ENCODE results near the gene NSMF.

The NSMF gene

GRCh38 chr9:137486545-137487453, 27.7 kb upstream of the NSMF start:
- DNase-seq = no peak
- no peak for TF ChIP-seq GATA1 (IDR thresholded peaks at IDR 0.05; ENCODE audit: low read depth, low read length)
- no peak for TF ChIP-seq POLR2A (IDR thresholded peaks at IDR 0.05; ENCODE audit: low read length)

DNA sequence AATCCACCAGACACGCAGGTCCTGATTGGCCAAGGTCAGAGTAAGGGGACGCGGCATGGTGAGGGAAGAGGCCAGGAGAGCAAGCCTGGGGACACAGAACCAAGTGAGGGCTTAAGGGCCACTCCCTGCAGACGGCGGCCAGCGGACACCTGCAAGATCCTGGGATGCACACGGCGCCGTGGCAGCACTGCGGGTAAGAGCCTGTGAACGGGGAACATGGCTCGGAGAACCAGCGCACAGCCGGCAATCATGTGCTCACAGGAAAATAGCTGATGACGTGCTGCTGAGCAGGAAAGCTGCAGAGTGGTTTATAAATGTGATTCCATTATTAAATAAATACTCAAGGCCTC, 27.0 kb upstream of the NSMF start:
- no peak for TF ChIP-seq GATA1 (IDR thresholded peaks at IDR 0.05; ENCODE audit: low read depth, low read length)
- TF ChIP-seq POLR2A (IDR thresholded peaks at IDR 0.05; ENCODE audit: low read length) = no peak

GRCh38 chr9:137485343-137486140, 26.4 kb upstream of the NSMF start:
- no peak for TF ChIP-seq GATA1 (IDR thresholded peaks at IDR 0.05; ENCODE audit: low read depth, low read length)
- DNase-seq = no peak

More for the DNA sequence above, 27.0 kb upstream of the NSMF start:
- no peak for DNase-seq

DNA sequence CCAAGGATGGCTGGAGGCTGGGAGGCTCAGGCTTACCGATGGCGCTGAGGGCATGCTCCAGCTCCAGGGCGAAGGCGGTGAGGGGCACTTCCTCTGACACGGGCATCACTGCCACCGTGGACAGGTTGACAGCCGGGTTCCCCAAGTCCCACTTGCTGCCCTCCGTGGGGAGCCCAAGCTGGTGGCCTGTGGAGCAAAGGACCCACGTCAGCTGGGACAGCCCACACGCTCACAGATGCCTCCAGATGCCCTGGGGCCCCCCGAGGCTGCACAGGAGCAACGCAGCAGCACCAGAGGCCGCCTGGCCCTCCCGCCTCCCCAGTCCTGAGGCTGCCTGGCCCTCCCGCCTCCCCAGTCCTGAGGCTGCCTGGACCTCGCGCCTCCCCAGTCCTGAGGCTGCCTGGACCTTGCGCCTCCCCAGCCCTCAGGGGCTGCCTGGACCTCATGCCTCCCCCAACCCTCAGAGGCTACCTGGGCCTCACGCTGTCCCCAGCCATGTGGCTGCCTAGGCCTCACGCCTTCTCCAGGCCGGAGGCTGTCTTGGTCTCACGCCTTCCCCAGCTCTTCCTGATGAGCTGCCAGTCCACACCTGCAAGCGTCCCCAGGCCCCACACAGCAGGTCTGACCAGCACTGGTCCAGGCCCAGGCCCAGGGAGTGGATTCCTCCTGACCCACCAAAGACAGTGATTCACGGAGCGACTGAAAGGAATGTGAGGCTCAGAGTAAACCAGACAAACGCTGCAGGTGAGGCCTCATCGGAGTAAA, 25.6 kb upstream of the NSMF start:
- TF ChIP-seq POLR2A (IDR thresholded peaks at IDR 0.05; ENCODE audit: low read length) = no peak
- TF ChIP-seq GATA1 (IDR thresholded peaks at IDR 0.05; ENCODE audit: low read depth, low read length) = no peak
- DNase-seq = no peak

GRCh38 chr9:137482094-137482781, 23.1 kb upstream of the NSMF start:
- DNase-seq = peak; percentile 31 to 40
- TF ChIP-seq GATA1 (IDR thresholded peaks at IDR 0.05; ENCODE audit: low read depth, low read length) (no peak), POLR2A (IDR thresholded peaks at IDR 0.05; ENCODE audit: low read length) (no peak)

GRCh38 chr9:137480686-137481683, 21.9 kb upstream of the NSMF start:
- TF ChIP-seq POLR2A (IDR thresholded peaks at IDR 0.05; ENCODE audit: low read length) (no peak), GATA1 (IDR thresholded peaks at IDR 0.05; ENCODE audit: low read depth, low read length) (no peak)
- no peak for DNase-seq

GRCh38 chr9:137479892-137480685, 21.0 kb upstream of the NSMF start:
- DNase-seq = no peak
- TF ChIP-seq POLR2A (IDR thresholded peaks at IDR 0.05; ENCODE audit: low read length) = no peak
- no peak for TF ChIP-seq GATA1 (IDR thresholded peaks at IDR 0.05; ENCODE audit: low read depth, low read length)

DNA sequence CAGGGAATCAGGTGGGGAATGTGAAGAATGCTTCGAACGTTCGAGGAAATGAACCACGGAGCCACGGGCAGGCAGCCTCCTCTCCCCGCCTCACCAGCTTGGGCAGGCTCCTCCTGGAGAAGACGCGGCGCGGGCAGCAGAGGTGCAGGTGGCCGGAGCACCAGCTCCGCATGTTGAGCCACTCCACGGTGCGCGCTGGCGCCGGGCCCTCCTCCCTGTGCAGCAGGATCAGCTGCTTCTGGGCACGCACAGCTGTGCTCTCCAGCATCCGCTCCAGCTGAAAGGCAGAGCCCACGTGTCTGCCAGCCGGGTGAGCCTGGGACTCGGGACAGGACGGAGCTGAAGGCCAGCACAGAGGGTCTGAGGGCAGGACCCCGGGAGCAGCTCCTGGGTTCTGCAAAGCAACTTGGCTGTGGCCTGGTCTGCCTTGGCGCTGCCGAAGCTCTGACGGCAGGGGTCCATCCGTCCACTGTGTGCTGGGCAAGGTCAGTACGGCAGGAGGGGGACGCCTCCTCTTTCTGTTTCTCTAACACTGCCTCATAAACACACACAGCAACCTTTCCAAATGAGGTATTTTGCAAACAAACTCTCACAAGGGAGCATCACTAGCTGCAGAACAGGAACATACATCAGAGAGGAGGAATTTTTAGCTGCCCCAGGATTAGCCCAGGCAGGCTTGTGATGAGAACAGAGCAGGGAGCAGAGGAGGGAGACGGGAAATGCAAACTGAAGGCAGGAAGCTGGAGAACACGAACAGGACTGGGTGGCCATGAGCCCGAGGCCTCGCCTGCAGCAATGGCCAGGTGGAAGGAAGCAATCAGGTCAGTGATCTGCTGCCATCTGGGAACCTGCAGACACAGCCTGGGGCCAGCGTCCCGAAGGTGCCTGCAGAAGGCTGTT, 20.1 kb upstream of the NSMF start:
- TF ChIP-seq POLR2A (IDR thresholded peaks at IDR 0.05; ENCODE audit: low read length) (no peak), GATA1 (IDR thresholded peaks at IDR 0.05; ENCODE audit: low read depth, low read length) (no peak)
- DNase-seq = no peak

- TF ChIP-seq POLR2A (IDR thresholded peaks at IDR 0.05; ENCODE audit: low read length) (no peak), GATA1 (IDR thresholded peaks at IDR 0.05; ENCODE audit: low read depth, low read length) (no peak)
- no peak for DNase-seq
Measured at GRCh38 chr9:137478613-137478961, 19.5 kb upstream of the NSMF start.

DNA sequence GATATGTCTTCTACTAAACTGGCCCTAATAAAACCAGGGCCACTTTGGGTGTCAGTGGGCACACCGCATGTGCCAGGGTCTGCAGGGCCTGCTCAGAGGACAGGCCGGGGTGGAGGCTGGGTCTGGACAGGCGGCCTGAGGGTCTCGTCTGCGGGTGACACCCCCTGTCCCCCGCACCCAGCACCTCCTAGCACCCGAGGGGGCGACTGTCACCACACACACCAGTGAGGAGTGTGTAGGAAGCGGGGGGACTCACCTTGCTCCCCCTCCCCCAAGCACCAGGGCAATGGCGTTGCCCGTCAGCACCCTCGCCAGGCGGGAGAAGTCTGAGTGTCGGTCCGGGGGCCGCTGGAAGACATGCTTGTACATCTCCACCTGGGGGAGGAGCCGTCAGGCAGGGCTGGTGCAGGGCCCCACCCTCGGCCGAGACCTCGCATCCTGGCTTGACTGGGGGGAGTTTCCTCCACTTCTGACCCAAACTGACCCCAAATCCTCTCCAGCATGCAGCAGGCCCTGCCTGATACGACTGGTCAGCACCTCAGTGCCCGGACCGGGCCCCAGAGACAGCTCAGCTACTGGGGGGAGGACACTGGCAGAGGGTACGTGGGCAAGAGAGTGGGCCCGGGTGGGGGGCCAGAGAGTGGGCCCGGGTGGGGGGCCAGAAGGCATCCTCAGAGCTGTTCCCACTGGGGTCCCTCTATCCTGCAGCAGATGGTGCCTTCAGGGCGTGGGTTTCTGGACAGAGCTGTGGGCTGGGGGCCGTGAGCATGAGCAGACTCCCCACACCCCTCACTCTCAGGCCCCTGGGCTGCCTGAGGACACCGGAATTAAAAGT, 18.9 kb upstream of the NSMF start:
- DNase-seq = no peak
- TF ChIP-seq POLR2A (IDR thresholded peaks at IDR 0.05; ENCODE audit: low read length) (no peak), GATA1 (IDR thresholded peaks at IDR 0.05; ENCODE audit: low read depth, low read length) (no peak)

All from erythroblast (primary cell).